ENCODE data around the gene SST.

Gene SST

DNA sequence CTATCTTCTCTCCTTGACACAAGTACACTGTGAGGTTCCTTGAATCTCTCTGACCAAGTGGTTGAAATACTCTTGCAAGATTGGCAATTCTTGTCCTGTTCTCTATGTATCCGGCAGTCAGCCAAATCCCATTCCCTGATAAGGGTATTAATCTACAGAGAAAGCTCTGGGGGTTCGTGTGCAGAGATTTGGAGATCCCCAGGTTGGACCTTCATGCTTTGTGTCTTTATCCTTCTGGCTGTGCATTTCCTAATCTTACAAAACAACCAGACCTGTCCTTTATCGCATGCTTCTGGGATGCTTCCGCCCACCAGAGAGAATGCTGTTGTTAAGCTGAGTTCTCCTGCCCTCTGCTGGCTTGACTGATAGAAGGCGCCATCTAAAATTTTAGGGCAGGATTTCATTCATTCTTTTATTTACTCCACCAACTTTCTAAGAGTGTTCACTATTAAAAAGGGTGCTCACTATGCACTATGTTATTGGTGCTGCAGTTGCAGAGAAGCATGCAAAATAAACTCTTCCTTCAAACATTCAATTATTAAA lies 8.6 kb upstream of the SST start:
- CTCF ChIA-PET: interaction anchor here (0.8 to 19.2 kb wide), 57 partner anchors 10 to 478 kb away, joined by 3 to 653 read pairs (median 7); partner anchors contain the start of genes RTP2, RTP4 and SST

DNA sequence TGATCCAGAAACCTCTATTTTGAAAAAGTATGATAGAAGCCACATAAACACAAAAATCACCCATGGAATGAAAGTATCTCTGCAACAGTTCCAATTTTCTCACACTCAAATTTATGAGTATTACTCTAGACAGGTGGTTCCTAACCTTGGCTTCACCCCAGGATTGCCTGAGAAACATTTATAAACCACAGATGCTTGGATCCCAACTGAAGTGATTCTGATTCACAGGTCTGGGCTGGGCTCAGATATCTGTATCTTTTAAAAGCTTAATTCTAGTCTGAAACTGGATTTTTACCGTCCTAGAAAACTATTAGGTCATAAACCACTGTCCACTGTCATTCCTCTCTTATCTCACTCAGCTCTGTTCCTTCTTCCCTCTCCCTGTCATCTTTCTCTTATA lies 7.4 kb upstream of the SST start:
- POLR2A ChIA-PET: no interaction called here
- TF ChIP-seq, protein P1, sequence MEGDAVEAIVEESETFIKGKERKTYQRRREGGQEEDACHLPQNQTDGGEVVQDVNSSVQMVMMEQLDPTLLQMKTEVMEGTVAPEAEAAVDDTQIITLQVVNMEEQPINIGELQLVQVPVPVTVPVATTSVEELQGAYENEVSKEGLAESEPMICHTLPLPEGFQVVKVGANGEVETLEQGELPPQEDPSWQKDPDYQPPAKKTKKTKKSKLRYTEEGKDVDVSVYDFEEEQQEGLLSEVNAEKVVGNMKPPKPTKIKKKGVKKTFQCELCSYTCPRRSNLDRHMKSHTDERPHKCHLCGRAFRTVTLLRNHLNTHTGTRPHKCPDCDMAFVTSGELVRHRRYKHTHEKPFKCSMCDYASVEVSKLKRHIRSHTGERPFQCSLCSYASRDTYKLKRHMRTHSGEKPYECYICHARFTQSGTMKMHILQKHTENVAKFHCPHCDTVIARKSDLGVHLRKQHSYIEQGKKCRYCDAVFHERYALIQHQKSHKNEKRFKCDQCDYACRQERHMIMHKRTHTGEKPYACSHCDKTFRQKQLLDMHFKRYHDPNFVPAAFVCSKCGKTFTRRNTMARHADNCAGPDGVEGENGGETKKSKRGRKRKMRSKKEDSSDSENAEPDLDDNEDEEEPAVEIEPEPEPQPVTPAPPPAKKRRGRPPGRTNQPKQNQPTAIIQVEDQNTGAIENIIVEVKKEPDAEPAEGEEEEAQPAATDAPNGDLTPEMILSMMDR (IDR thresholded peaks at IDR 0.05; ENCODE audit: control extremely low read depth, extremely low read depth, low read depth, missing control alignments): no peak
- CTCF ChIA-PET: interaction anchor here (1.6 to 19.2 kb wide), 7 partner anchors 9 to 384 kb away, joined by 3 to 653 read pairs (median 24); partner anchors contain the start of gene SST
- no peak for DNase-seq (ENCODE audit: extremely low spot score)

More for the DNA sequence above, 8.6 kb upstream of the SST start:
- POLR2A ChIA-PET: no interaction called here
- DNase-seq (ENCODE audit: extremely low spot score): no peak
- TF ChIP-seq, protein P1 (IDR thresholded peaks at IDR 0.05; ENCODE audit: control extremely low read depth, extremely low read depth, low read depth, missing control alignments): peak; percentile 47

DNA sequence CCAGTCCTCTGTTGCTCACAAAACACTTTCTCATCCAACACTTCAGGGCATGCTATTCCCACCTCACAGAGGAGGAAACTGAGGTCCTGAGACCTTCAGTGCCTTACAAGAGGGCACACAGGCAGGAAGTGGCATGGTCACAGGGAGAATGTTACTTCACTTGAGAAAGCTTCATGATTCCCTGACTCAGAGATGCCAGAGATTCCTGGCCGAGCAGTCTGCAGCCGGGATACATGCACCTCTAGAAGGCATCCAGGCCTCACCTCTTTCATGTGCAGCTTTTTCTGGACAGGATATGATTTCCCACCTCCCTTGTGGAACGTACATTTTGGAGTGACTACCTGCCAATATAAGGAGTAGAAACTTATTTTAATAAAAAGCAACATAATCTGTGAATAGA lies 2.8 kb upstream of the SST start:
- TF ChIP-seq, protein P1 (IDR thresholded peaks at IDR 0.05; ENCODE audit: control extremely low read depth, extremely low read depth, low read depth, missing control alignments): no peak
- CTCF ChIA-PET: interaction anchor here (2.2 to 19.2 kb wide), 2 partner anchors 9 to 348 kb away, joined by 6 to 653 read pairs; no protein-coding TSS in a partner anchor
- no peak for DNase-seq (ENCODE audit: extremely low spot score)
- POLR2A ChIA-PET: no interaction called here

DNA sequence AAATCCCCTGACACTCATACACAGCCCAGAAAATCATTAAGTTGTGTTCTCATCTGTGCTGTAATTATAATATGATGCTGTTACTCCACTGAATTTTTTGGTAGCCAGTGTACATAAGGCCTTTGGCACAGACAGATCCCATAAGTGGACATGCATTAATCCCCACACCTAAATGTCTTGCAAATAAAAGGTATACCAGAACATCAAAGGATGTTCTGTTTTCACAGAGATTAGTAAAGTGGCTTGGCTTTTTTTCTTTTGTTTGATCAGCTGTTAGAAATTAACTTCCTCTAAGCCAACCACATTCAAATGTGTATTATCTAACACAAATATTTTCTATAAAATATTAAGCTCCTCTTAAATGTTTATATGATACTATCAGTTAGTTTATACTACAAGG lies 2.7 kb downstream of the SST start:
- TF ChIP-seq, protein P1 (IDR thresholded peaks at IDR 0.05; ENCODE audit: control extremely low read depth, extremely low read depth, low read depth, missing control alignments): no peak
- ChIA-PET CTCF (interaction anchor here (1.0 to 6.3 kb wide), 8 partner anchors 11 to 449 kb away, joined by 3 to 69 read pairs (median 4); no protein-coding TSS in a partner anchor), POLR2A (no interaction called here)
- no peak for DNase-seq (ENCODE audit: extremely low spot score)

DNA sequence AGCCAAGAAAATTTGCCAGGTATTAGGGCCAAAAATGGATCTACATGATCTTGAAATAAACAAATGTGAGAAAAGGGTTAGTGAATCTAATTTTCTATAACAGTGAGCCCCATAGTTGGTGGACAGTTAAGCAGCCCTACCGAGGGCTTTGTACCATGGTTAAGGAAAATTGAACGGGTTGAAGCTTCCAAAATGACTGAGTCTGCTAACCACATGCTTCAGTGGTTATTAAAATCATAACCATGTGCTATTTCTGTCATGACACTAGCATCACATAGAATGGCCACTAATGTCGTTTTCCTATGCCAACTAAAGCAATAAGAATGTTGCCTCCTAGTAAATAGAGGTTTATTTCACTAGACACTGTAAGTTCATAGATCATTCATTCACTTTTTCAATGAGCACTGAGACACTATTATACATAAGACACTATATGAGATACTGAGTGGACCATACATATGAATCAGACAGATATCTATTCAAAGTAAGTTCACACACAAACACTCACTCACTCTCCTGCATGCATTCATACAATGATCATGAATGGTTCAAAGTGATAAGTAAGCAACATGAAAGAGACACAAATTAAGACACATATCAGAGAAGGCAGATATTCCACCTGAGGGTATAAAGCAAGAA lies 4.3 kb downstream of the SST start:
- ChIA-PET CTCF (interaction anchor here (6.3 kb wide), 1 partner anchor 13 kb away, joined by 69 read pairs; no protein-coding TSS in a partner anchor), POLR2A (no interaction called here)
- TF ChIP-seq, protein P1 (IDR thresholded peaks at IDR 0.05; ENCODE audit: control extremely low read depth, extremely low read depth, low read depth, missing control alignments): no peak
- DNase-seq (ENCODE audit: extremely low spot score): no peak

DNA sequence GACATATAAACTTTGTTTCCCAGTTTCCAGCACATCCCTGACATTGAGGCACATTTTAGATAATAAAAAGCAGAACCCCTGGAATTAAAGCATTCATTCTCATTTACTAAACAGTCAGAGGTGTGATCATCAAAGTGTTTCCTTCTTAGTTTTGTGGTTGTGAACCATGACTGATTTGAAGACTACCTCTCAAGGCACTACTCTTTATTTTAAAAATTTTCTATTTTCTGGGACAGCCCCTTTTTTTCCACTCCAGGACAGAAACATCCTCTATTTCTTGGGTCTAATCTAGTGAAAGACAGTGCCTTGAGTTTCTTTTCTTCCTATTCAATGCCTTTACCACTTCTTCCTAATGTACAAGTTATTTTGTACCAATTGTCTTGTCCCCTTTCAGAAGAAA lies 5.2 kb downstream of the SST start:
- TF ChIP-seq, protein P1 (IDR thresholded peaks at IDR 0.05; ENCODE audit: control extremely low read depth, extremely low read depth, low read depth, missing control alignments): no peak
- CTCF ChIA-PET: interaction anchor here (1.1 to 3.1 kb wide), 4 partner anchors 14 to 346 kb away, joined by 3 to 22 read pairs (median 5); no protein-coding TSS in a partner anchor
- POLR2A ChIA-PET: no interaction called here
- DNase-seq (ENCODE audit: extremely low spot score): no peak

Measured in GM10248 (cell line).